Glutamatergic neuron (in vitro differentiated cells): ENCODE data around the gene TENT4B. TPM values are rescaled to one million over a fixed set of nuclear protein-coding genes. Genes with fewer than 3 reads are reported as not detected.
A peak's percentile ranks its signal among the peaks of the same experiment; 100 is the strongest.

Experiments used
- DNase-seq: peaks from one replicate; pipeline ENCODE4 v3.0.0; 2022
- H3K27ac Mint-ChIP-seq: one replicate; pipeline ENCODE4 v1.8.0; 2020; ENCODE audit warnings: mild to moderate bottlenecking, mixed read lengths, inconsistent platforms; ENCODE audit not compliant: unreplicated experiment
- H3K27me3 Mint-ChIP-seq: one replicate; pipeline ENCODE4 v1.8.0; 2020; ENCODE audit warnings: mild to moderate bottlenecking, moderate library complexity, mixed read lengths, inconsistent platforms; ENCODE audit not compliant: unreplicated experiment
- H3K36me3 Mint-ChIP-seq: one replicate; pipeline ENCODE4 v1.8.0; 2020; ENCODE audit warnings: mild to moderate bottlenecking, mixed read lengths, inconsistent platforms; ENCODE audit not compliant: unreplicated experiment
- H3K4me1 Mint-ChIP-seq: one replicate; pipeline ENCODE4 v1.8.0; 2020; ENCODE audit warnings: mild to moderate bottlenecking, low read depth, mixed read lengths, inconsistent platforms; ENCODE audit not compliant: unreplicated experiment
- H3K4me3 Mint-ChIP-seq: one replicate; pipeline ENCODE4 v1.8.0; 2020; ENCODE audit warnings: mild to moderate bottlenecking, mixed read lengths, inconsistent platforms; ENCODE audit not compliant: unreplicated experiment
- H3K9me3 Mint-ChIP-seq: one replicate; pipeline ENCODE4 v1.8.0; 2020; ENCODE audit warnings: mild to moderate bottlenecking, moderate library complexity, mixed read lengths, inconsistent platforms; ENCODE audit not compliant: unreplicated experiment
- total RNA-seq: library from RNA; stranded (reverse); fragmentation: NEBNext Ultra II Directional; extraction: Animal tissue kit (Norgen Biotek cat#: 25700); gene quantifications from one replicate; pipeline ENCODE4 v1.2.1, GENCODE V29; 2021; ENCODE audit not compliant: unreplicated experiment
- TF ChIP-seq, protein P1 (sequence below): fragments of 200-600 bp; sonication (generic); IDR thresholded peaks from one replicate; pipeline ENCODE4 v1.5.0; 2021; ENCODE audit not compliant: partially characterized antibody, unreplicated experiment

The TENT4B gene
- total RNA-seq, 1 donor from 2014 or later = 9.5 TPM

DNA sequence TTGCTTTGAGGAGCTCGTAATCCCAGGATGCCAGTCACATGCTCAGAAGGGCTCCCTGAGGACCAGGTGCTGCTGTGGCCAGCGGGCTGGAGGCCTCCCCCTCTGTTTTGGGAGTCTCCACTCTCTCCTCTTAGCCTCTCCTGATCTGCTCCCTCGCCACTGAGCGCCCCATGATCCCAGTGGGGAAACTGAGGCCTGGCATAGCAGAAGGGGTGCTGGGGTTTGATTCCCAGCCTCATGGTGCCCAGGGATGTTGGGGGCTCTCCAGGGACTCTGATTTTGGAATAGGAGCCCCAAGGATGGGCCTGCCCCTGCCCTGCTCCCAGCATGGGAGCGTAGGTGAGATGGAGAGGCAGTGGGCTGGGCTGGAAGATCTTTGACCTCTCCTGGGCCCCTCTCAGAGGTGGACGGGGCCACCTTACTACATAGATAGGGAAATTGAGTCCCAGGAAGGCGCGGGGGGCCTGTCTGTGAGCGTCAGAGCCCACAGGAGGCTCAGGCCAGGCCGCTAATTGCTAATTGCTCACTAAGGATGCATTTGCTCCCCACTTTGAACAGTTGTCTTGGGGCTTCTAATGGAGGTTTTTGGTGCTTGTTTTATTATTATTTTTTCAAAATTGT, 112.7 kb downstream of the TENT4B start:
- peaks cover 25% of the 10 kb centered on the region for H3K4me1 Mint-ChIP-seq
- H3K27me3 Mint-ChIP-seq = peaks cover 12% of the 10 kb centered on the region
- no peak overlapping the region for H3K4me3 Mint-ChIP-seq
- peak overlapping the region; percentile 30 for H3K27ac Mint-ChIP-seq
- TF ChIP-seq, protein P1, sequence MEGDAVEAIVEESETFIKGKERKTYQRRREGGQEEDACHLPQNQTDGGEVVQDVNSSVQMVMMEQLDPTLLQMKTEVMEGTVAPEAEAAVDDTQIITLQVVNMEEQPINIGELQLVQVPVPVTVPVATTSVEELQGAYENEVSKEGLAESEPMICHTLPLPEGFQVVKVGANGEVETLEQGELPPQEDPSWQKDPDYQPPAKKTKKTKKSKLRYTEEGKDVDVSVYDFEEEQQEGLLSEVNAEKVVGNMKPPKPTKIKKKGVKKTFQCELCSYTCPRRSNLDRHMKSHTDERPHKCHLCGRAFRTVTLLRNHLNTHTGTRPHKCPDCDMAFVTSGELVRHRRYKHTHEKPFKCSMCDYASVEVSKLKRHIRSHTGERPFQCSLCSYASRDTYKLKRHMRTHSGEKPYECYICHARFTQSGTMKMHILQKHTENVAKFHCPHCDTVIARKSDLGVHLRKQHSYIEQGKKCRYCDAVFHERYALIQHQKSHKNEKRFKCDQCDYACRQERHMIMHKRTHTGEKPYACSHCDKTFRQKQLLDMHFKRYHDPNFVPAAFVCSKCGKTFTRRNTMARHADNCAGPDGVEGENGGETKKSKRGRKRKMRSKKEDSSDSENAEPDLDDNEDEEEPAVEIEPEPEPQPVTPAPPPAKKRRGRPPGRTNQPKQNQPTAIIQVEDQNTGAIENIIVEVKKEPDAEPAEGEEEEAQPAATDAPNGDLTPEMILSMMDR = no peak
- no peaks in the 10 kb centered on the region for H3K36me3 Mint-ChIP-seq
- DNase-seq = no peak
- peaks cover 6% of the 10 kb centered on the region for H3K9me3 Mint-ChIP-seq

GRCh38 chr16:50266337-50267091, 113.4 kb downstream of the TENT4B start, which contains the start of gene ADCY7:
Gene ADCY7 (plus strand): TSS chr16:50266551. CDS start chr16:50288180, 21,629 bp downstream.
- TF ChIP-seq, protein P1 = no peak
- H3K36me3 Mint-ChIP-seq = no peaks in the 10 kb centered on the region
- H3K27ac Mint-ChIP-seq = peak within 1 kb of the TSS; percentile 90
- H3K4me3 Mint-ChIP-seq = peak within 1 kb of the TSS; percentile 57
- H3K27me3 Mint-ChIP-seq = peaks cover 12% of the 10 kb centered on the region
- H3K4me1 Mint-ChIP-seq = peaks cover 25% of the 10 kb centered on the region
- peak; percentile 60 for DNase-seq
- peaks cover 4% of the 10 kb centered on the region for H3K9me3 Mint-ChIP-seq

DNA sequence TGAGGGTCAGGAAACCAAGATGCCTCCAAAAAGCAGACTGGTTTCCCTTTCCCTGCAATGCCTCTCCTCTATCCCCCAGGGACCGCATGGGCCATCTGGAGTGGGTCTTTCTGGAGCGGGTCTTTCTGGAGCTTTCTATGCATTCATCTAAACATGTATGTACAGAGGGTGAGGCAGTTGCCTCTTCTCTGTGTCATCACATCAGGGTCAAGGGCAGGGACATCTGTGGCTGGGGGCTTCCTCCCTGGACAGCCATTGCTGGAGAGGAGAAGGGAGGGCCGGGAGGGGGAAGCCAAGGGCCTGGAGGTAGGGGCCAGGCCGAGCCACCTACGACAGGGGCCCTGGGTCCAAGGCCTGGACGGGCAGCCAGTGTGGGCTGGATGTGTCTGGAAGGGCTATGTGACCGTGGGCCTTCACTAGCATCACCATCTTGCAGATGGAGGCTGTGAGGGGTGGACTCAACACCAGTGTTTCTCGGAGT, 114.1 kb downstream of the TENT4B start:
- Mint-ChIP-seq H3K4me1 (peaks cover 25% of the 10 kb centered on the region), H3K4me3 (peak overlapping the region; percentile 57), H3K27ac (peak overlapping the region; percentile 90), H3K9me3 (peaks cover 4% of the 10 kb centered on the region), H3K27me3 (peaks cover 8% of the 10 kb centered on the region), H3K36me3 (no peaks in the 10 kb centered on the region)
- DNase-seq = peak; percentile 63
- TF ChIP-seq, protein P1 = no peak

GRCh38 chr16:50267651-50268050, 114.5 kb downstream of the TENT4B start:
- Mint-ChIP-seq H3K9me3 (peaks cover 4% of the 10 kb centered on the region), H3K4me1 (peaks cover 28% of the 10 kb centered on the region), H3K27ac (peak overlapping the region; percentile 90), H3K27me3 (peaks cover 7% of the 10 kb centered on the region), H3K36me3 (no peaks in the 10 kb centered on the region), H3K4me3 (no peak overlapping the region)
- TF ChIP-seq, protein P1 = no peak
- no peak for DNase-seq

GRCh38 chr16:50268352-50268751, 115.2 kb downstream of the TENT4B start:
- DNase-seq = no peak
- Mint-ChIP-seq H3K27me3 (peaks cover 5% of the 10 kb centered on the region), H3K4me3 (no peak overlapping the region), H3K4me1 (peaks cover 29% of the 10 kb centered on the region), H3K36me3 (no peaks in the 10 kb centered on the region), H3K27ac (no peak overlapping the region), H3K9me3 (peaks cover 4% of the 10 kb centered on the region)
- TF ChIP-seq, protein P1 = no peak
